HUES6 (cell line): ENCODE measurements around the gene KRTAP5-10.
"Not testable (repeated sequence)": the region's sequence is repeated elsewhere in the genome, so short reads cannot be mapped to it uniquely, and the experiment has no call there.

Source experiments
- H3K27ac ChIP-seq: 2 replicates; pipeline ENCODE4 v1.7.0; 2013; ENCODE audit warnings: low read depth, mild to moderate bottlenecking, low read length, inconsistent platforms
- H3K27me3 ChIP-seq: 2 replicates; pipeline ENCODE4 v1.6.1; 2013; ENCODE audit warnings: low read length; ENCODE audit not compliant: control insufficient read depth, insufficient read depth
- H3K36me3 ChIP-seq: 2 replicates; pipeline ENCODE4 v1.6.1; 2013; ENCODE audit warnings: low read length; ENCODE audit not compliant: control insufficient read depth, insufficient read depth
- H3K4me1 ChIP-seq: 2 replicates; pipeline ENCODE4 v1.6.1; 2013; ENCODE audit warnings: low read length; ENCODE audit not compliant: control insufficient read depth, insufficient read depth
- H3K4me3 ChIP-seq: 2 replicates; pipeline ENCODE4 v1.5.1; 2013; ENCODE audit warnings: low read depth, low read length
- H3K9ac ChIP-seq: one replicate; pipeline ENCODE4 v1.6.1; 2013; ENCODE audit warnings: mild to moderate bottlenecking, low read length
- H3K9me3 ChIP-seq: 2 replicates; pipeline ENCODE4 v1.6.1; 2013; ENCODE audit warnings: low read depth, low read length; ENCODE audit not compliant: control insufficient read depth, insufficient read depth

The KRTAP5-10 gene

DNA sequence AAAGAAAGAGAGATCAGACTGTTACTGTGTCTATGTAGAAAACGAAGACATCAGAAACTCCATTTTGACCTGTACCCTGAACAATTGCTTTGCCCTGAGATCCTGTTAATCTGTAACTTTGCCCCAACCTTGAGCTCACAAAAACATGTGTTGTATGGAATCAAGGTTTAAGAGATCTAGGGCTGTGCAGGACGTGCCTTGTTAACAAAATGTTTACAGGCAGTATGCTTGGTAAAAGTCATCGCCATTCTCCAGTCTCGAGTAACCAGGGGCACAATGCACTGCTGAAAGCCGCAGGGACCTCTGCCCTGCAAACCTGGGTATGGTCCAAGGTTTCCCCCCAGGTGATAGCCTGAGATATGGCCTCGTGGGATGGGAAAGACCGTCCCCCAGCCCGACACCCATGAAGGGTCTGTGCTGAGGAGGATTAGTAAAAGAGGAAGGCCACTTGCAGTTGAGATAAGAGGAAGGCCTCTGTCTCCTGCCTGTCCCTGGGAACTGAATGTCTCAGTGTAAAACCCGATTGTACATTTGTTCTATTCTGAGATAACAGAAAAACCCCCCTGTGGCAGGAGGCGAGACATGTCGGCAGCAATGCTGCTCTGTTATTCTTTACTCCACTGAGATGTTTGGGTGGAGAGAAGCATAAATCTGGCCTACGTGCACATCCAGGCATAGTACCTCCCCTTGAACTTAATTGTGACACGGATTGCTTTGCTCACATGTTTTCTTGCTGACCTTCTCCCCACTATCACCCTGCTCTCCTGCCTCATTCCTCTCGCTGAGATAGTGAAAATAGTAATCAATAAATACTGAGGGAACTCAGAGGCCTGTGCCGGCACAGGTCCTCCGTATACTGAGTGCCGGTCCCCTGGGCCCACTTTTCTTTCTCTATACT is 30.4 kb upstream of the KRTAP5-10 start:
- H3K4me1 ChIP-seq, H3K9me3 ChIP-seq, H3K27ac ChIP-seq, H3K27me3 ChIP-seq, H3K36me3 ChIP-seq, H3K9ac ChIP-seq, H3K4me3 ChIP-seq: not testable (repeated sequence)

DNA sequence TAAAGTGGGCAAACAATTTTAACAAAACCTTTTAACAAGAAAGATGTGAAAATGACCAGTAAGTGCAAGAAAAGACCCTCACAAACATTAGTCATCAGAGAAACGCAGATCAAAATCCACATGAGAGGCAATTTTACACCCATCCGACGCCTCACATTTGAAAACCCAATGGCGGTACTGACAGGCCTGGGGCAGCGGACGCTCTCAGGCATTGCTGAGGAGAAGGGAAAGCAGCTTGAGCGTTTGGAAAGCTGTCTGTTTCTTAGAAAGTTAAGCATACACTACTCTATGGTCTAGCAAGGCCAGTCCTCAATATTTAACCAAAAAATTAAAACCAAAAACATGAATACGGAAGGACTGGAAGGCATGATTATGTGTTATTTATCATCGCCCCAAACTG is 29.5 kb upstream of the KRTAP5-10 start:
- H3K27me3 ChIP-seq, result no peaks in the 10 kb centered on the region
- no peaks in the 10 kb centered on the region for H3K4me1 ChIP-seq
- H3K9me3 ChIP-seq, result peaks cover 5% of the 10 kb centered on the region
- H3K27ac ChIP-seq, result no peak overlapping the region
- H3K4me3 ChIP-seq, result no peak overlapping the region
- no peak overlapping the region for H3K9ac ChIP-seq
- H3K36me3 ChIP-seq, result no peaks in the 10 kb centered on the region

DNA sequence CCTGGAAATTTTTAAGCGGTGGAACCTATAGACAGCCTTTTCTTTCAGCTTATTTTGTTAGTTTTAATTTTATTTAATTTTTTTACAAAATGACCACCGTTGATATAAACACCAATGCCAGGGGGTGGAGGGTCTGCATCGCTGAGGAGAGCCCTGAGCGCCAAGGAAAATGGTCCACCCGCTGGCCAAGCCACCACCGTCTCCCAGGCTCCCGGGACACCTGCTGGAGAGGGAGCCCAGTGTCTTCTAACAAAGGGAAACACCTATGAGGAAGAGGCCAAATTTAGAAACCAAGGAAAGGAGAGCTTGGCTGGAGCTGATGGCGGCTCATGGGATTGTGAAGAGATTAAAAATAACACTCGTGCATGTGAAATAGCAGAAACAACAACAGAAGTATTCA is 27.8 kb upstream of the KRTAP5-10 start:
- Histone ChIP-seq H3K4me1 (no peaks in the 10 kb centered on the region), H3K9ac (no peak overlapping the region), H3K36me3 (no peaks in the 10 kb centered on the region), H3K4me3 (no peak overlapping the region), H3K27ac (no peak overlapping the region), H3K27me3 (no peaks in the 10 kb centered on the region), H3K9me3 (peaks cover 13% of the 10 kb centered on the region)

DNA sequence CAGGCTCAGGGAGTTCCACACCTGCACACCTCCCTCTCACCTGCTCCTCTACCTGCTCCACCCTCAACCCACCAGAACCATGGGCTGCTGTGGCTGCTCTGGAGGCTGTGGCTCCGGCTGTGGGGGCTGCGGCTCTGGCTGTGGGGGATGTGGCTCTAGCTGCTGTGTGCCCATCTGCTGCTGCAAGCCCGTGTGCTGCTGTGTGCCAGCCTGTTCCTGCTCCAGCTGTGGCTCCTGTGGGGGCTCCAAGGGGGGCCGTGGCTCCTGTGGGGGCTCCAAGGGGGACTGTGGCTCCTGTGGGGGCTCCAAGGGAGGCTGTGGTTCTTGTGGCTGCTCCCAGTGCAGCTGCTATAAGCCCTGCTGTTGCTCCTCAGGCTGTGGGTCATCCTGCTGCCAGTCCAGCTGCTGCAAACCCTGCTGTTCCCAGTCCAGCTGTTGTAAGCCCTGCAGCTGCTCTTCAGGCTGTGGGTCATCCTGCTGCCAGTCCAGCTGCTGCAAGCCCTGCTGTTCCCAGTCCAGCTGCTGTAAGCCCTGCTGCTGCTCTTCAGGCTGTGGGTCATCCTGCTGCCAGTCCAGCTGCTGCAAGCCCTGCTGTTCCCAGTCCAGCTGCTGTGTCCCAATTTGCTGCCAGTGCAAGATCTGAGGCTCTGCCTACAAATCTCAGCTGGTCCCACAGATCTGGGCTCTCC is 27.2 kb upstream of the KRTAP5-10 start, which contains the start of gene KRTAP5-8:
Gene KRTAP5-8, plus strand, starts transcription at position 49 of the 689 bp plus-strand sequence. Its CDS starts 31 bp downstream, at position 80.
- not testable (repeated sequence) for H3K27ac ChIP-seq, H3K36me3 ChIP-seq, H3K27me3 ChIP-seq, H3K9ac ChIP-seq, H3K4me1 ChIP-seq, H3K4me3 ChIP-seq
- H3K9me3 ChIP-seq, result peaks cover 13% of the 10 kb centered on the region

DNA sequence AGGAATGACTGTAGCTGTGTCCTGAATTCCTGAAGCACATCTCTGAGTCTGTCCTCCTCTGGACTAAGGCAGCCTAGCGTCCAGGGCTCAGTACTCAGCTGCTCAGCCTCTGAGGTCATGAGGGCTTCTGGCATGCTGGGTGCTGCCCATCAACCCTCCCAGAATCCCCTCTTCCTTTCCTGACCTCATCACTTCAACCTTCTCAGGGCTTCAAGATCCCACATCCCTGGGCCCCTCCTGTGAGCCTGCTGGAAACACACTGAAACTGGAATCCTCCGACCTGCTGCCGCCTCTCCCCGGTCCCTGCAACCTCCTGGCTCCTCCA is 26.7 kb upstream of the KRTAP5-10 start:
- H3K9ac ChIP-seq, result no peak overlapping the region
- no peaks in the 10 kb centered on the region for H3K36me3 ChIP-seq

DNA sequence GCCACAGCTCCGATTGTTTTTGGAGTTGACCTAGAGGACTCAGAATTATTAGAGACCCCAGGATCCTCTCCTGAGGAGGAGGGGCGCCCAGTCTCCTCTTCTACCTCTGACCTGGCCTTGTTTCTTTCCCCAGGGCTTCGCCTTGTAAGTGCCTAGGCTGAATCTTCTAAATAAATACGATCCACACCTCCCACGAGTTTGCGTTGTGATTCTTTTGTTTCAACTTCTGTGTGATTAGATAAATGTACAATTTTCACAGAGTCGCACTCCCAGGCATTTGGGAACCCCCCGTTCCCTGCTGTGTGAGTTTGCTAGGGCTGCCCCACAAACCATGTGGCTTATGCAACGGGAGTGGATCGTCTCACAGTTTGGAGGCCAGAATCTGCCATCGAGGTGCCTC is 26.3 kb upstream of the KRTAP5-10 start:
- no peak overlapping the region for H3K4me3 ChIP-seq
- no peaks in the 10 kb centered on the region for H3K27me3 ChIP-seq
- 0 out of 2 replicates have a peak, but pooled peaks cover 4% of the 10 kb centered on the region for H3K4me1 ChIP-seq
- H3K36me3 ChIP-seq, result no peaks in the 10 kb centered on the region
- H3K9ac ChIP-seq, result no peak overlapping the region
- peaks cover 13% of the 10 kb centered on the region for H3K9me3 ChIP-seq
- no peak overlapping the region for H3K27ac ChIP-seq

More for the DNA sequence above, 26.7 kb upstream of the KRTAP5-10 start:
- no peak overlapping the region for H3K27ac ChIP-seq
- peaks cover 13% of the 10 kb centered on the region for H3K9me3 ChIP-seq
- H3K27me3 ChIP-seq, result no peaks in the 10 kb centered on the region
- no peak overlapping the region for H3K4me3 ChIP-seq
- H3K4me1 ChIP-seq, result 0 out of 2 replicates have a peak, but pooled peaks cover under 1% of the 10 kb centered on the region

DNA sequence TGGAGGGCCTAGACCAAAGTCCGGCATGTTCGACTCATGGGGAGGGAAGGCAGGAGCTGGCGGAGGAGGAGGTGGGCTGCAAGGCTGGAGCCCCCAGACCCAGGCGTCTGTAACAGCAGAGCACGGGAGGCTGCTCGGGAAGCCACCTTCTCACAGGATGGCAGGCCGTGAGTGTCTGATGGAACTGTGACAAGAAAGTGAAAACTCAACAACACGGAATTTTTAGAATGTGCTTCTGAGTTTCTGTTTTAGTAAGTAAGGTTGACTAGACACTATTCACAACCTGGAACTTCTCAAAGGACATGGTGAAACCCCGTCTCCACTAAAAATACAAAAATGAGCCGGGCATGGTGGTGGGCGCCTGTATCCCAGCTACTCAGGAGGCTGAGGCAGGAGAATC is 25.4 kb upstream of the KRTAP5-10 start:
- not testable (repeated sequence) for H3K9ac ChIP-seq

DNA sequence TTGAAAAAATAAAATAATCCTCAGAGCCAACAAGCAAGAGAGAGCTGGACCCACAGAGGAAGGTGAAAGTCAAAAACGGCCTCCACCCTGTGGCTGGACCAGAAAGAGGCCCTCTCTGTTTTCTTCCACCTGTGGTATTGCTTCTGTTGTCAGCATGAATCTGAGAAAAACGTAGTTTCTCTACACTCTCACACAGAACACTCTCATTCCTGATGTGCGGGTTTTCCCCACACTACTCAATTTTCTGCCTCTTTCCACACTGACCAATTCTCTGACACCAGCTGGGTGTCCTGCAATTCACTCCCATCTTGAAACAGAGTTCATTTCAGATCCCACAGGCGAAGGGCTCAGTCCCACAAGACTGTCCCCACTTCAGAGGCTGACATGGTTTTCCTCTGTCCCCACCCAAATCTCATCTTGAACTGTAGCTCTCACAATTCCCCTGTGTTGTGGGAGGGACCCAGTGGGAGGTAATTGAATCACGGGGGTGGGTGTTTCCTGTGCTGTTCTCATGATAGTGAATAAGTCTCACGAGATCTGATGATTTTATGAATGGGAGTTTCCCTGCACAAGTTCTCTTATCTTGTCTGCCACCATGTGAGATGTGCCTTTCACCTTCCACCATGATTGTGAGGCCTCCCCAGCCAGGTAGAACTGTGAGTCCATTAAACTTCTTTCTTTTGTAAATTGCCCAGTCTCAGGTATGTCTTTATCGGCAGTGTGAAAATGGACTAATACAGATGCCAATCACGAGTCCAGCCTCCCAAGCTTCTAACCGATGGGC is 24.6 kb upstream of the KRTAP5-10 start:
- H3K36me3 ChIP-seq, H3K27ac ChIP-seq, H3K4me1 ChIP-seq, H3K27me3 ChIP-seq, H3K9ac ChIP-seq, H3K4me3 ChIP-seq: not testable (repeated sequence)
- H3K9me3 ChIP-seq, result peaks cover 16% of the 10 kb centered on the region

More for the DNA sequence above, 25.4 kb upstream of the KRTAP5-10 start:
- peaks cover 13% of the 10 kb centered on the region for H3K9me3 ChIP-seq
- H3K27ac ChIP-seq, H3K4me1 ChIP-seq, H3K36me3 ChIP-seq, H3K4me3 ChIP-seq, H3K27me3 ChIP-seq: not testable (repeated sequence)

DNA sequence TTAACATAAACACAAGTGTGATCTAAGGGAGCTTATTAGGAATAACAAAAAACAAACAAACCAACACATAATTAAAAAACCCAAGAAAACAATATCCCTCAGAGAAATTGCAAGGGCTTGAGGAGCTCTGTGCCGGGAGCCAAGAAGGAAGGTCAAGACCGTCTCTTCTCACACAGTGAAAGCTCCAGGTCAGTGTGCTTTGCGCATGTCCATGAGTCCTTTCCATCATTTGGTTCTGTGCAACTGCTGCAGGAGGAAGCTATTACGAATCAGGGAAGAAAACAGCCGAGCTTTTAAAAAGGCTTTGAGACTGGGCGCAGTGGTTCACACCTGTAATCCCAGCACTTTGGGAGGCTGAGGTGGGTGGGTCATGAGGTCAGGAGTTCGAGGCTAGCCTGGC is 23.0 kb upstream of the KRTAP5-10 start:
- Histone ChIP-seq H3K9ac (no peak overlapping the region), H3K27me3 (no peaks in the 10 kb centered on the region), H3K27ac (no peak overlapping the region), H3K4me3 (no peak overlapping the region), H3K36me3 (no peaks in the 10 kb centered on the region), H3K4me1 (peaks cover 4% of the 10 kb centered on the region; the same call in 1 of the 2 replicates), H3K9me3 (peaks cover 29% of the 10 kb centered on the region)

DNA sequence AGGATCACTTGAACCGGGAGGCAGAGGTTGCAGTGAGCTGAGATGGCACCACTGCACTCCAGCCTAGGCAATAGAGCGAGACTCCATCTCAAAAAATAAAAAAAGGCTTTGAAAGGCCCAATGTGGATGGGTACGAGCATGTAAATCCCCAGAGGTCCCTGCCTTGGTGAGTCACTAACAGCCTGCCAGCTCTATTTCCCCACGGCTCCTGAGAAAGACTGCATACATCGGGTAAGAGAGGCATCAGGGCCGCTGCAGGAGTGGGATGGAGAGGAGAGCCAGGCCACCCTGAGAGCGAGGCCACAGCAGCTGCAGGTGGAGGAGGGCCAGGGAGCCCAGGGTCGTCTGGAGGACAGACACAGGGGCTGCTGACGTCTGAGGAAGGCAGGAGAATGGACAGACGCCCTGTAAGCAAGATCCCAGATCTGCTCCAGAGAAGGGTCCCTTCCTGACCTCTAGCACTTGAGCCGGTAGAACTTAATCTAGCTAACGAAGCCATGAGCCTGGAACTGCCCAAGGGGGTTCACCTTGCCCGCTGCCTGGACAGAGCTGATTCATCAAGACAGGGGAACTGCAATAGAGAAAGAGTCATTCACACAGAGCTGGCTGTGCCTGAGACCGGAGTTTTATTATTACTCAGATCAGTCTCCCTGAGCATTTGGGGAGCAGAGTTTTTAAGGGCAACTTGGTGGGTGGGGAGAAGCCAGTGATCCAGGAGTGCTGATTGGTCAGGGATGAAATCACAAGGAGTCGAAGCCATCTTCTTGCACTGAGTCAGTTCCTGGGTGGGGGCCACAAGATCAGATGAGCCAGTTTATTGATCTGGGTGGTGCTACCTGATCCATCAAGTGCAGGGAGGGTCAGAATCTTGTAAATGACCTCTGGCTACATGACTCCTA is 22.2 kb upstream of the KRTAP5-10 start:
- H3K4me1 ChIP-seq, result peaks cover 4% of the 10 kb centered on the region; the same call in 1 of the 2 replicates
- H3K4me3 ChIP-seq, result no peak overlapping the region
- H3K9ac ChIP-seq, result no peak overlapping the region

More for the DNA sequence above, 22.2 kb upstream of the KRTAP5-10 start:
- H3K36me3 ChIP-seq, result no peaks in the 10 kb centered on the region
- 0 out of 2 replicates have a peak, but pooled peaks cover 2% of the 10 kb centered on the region for H3K27me3 ChIP-seq
- H3K27ac ChIP-seq, result no peak overlapping the region
- peaks cover 29% of the 10 kb centered on the region for H3K9me3 ChIP-seq
